Measurements from ENCODE around the gene ENC1.

Gene ENC1

GRCh38 chr5:74631081-74631953 is 9.2 kb downstream of the ENC1 start:
- no peak for DNase-seq (ENCODE audit: low read depth)

GRCh38 chr5:74630453-74631066 is 10.0 kb downstream of the ENC1 start:
- DNase-seq (ENCODE audit: low read depth), result no peak

GRCh38 chr5:74629326-74629725 is 11.2 kb downstream of the ENC1 start:
- no peak for DNase-seq (ENCODE audit: low read depth)

- no peak for DNase-seq (ENCODE audit: low read depth)
Observed at GRCh38 chr5:74628359-74628758, 12.2 kb downstream of the ENC1 start.

- DNase-seq (ENCODE audit: low read depth), result no peak
Observed at GRCh38 chr5:74627646-74628279, 12.8 kb downstream of the ENC1 start.

GRCh38 chr5:74626386-74627222 is 13.9 kb downstream of the ENC1 start:
- no peak for DNase-seq (ENCODE audit: low read depth)

- no peak for DNase-seq (ENCODE audit: low read depth)
Observed at GRCh38 chr5:74625742-74626241, 14.7 kb downstream of the ENC1 start.

GRCh38 chr5:74624931-74625505 is 15.5 kb downstream of the ENC1 start:
- no peak for DNase-seq (ENCODE audit: low read depth)

GRCh38 chr5:74624501-74624900 is 16.0 kb downstream of the ENC1 start:
- DNase-seq (ENCODE audit: low read depth), result no peak

GRCh38 chr5:74623748-74624408 is 16.6 kb downstream of the ENC1 start:
- DNase-seq (ENCODE audit: low read depth), result no peak

GRCh38 chr5:74623006-74623611 is 17.4 kb downstream of the ENC1 start:
- DNase-seq (ENCODE audit: low read depth), result no peak

- no peak for DNase-seq (ENCODE audit: low read depth)
Observed at GRCh38 chr5:74622122-74622521, 18.4 kb downstream of the ENC1 start.

GRCh38 chr5:74621492-74621891 is 19.0 kb downstream of the ENC1 start:
- DNase-seq (ENCODE audit: low read depth), result no peak

- DNase-seq (ENCODE audit: low read depth), result no peak
Observed at GRCh38 chr5:74619308-74619707, 21.2 kb downstream of the ENC1 start.

- no peak for DNase-seq (ENCODE audit: low read depth)
Observed at GRCh38 chr5:74618106-74618505, 22.4 kb downstream of the ENC1 start.

- no peak for DNase-seq (ENCODE audit: low read depth)
Observed at GRCh38 chr5:74617202-74617601, 23.3 kb downstream of the ENC1 start.

GRCh38 chr5:74616236-74617146 is 24.0 kb downstream of the ENC1 start:
- DNase-seq (ENCODE audit: low read depth), result no peak

GRCh38 chr5:74613283-74613682 is 27.2 kb downstream of the ENC1 start:
- DNase-seq (ENCODE audit: low read depth), result no peak

GRCh38 chr5:74612045-74612444 is 28.5 kb downstream of the ENC1 start:
- DNase-seq (ENCODE audit: low read depth), result no peak

Measured in activated T-helper 1 cell treated with Interleukin-2 at 50 U/mL for 16 hours (primary cell).